Measurements from ENCODE around the gene EXOSC2.

Gene EXOSC2

GRCh38 chr9:130666393-130667119 is 27.0 kb upstream of the EXOSC2 start:
- H4K20me1 ChIP-seq (ENCODE audit: low read depth, low read length) = no peaks in the 10 kb centered on the region

GRCh38 chr9:130667120-130667435 is 26.5 kb upstream of the EXOSC2 start:
- Histone ChIP-seq H3K27ac (ENCODE audit: low read depth, low read length) (no peak overlapping the region), H3K9me2 (replicated peaks; ENCODE audit: insufficient read depth, low read length) (no peaks in the 10 kb centered on the region), H3K4me2 (ENCODE audit: low read depth, low read length, poor library complexity, severe bottlenecking) (no peak overlapping the region), H3F3A (ENCODE audit: insufficient read depth) (no peaks in the 10 kb centered on the region), H3K79me2 (ENCODE audit: insufficient read depth, low read length) (no peaks in the 10 kb centered on the region), H3K36me3 (ENCODE audit: low read length) (no peaks in the 10 kb centered on the region), H3K9ac (ENCODE audit: low read length) (no peak overlapping the region), H3K9me3 (ENCODE audit: insufficient read depth, low read length) (no peaks in the 10 kb centered on the region), H3K27me3 (ENCODE audit: low read length) (no peaks in the 10 kb centered on the region), H2AFZ (ENCODE audit: low read depth, low read length, severe bottlenecking) (no peak overlapping the region), H3K4me3 (ENCODE audit: insufficient read depth, low read length, poor library complexity, severe bottlenecking) (no peak overlapping the region), H4K20me1 (ENCODE audit: low read depth, low read length) (no peaks in the 10 kb centered on the region)
- no peak for TF ChIP-seq EZH2phosphoT487 (conservative IDR thresholded peaks at IDR 0.05; ENCODE audit: low read length)
- TF ChIP-seq, protein P1, sequence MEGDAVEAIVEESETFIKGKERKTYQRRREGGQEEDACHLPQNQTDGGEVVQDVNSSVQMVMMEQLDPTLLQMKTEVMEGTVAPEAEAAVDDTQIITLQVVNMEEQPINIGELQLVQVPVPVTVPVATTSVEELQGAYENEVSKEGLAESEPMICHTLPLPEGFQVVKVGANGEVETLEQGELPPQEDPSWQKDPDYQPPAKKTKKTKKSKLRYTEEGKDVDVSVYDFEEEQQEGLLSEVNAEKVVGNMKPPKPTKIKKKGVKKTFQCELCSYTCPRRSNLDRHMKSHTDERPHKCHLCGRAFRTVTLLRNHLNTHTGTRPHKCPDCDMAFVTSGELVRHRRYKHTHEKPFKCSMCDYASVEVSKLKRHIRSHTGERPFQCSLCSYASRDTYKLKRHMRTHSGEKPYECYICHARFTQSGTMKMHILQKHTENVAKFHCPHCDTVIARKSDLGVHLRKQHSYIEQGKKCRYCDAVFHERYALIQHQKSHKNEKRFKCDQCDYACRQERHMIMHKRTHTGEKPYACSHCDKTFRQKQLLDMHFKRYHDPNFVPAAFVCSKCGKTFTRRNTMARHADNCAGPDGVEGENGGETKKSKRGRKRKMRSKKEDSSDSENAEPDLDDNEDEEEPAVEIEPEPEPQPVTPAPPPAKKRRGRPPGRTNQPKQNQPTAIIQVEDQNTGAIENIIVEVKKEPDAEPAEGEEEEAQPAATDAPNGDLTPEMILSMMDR (IDR thresholded peaks at IDR 0.05; ENCODE audit: insufficient read depth, low read length, poor library complexity, severe bottlenecking) = no peak

More at GRCh38 chr9:130666393-130667119, 27.0 kb upstream of the EXOSC2 start:
- Histone ChIP-seq H2AFZ (ENCODE audit: low read depth, low read length, severe bottlenecking) (no peak overlapping the region), H3K27ac (ENCODE audit: low read depth, low read length) (no peak overlapping the region), H3F3A (ENCODE audit: insufficient read depth) (no peaks in the 10 kb centered on the region), H3K9me3 (ENCODE audit: insufficient read depth, low read length) (no peaks in the 10 kb centered on the region), H3K27me3 (ENCODE audit: low read length) (no peaks in the 10 kb centered on the region), H3K36me3 (ENCODE audit: low read length) (no peaks in the 10 kb centered on the region), H3K4me2 (ENCODE audit: low read depth, low read length, poor library complexity, severe bottlenecking) (no peak overlapping the region), H3K9me2 (replicated peaks; ENCODE audit: insufficient read depth, low read length) (no peaks in the 10 kb centered on the region), H3K4me3 (ENCODE audit: insufficient read depth, low read length, poor library complexity, severe bottlenecking) (no peak overlapping the region), H3K9ac (ENCODE audit: low read length) (no peak overlapping the region), H3K79me2 (ENCODE audit: insufficient read depth, low read length) (no peaks in the 10 kb centered on the region)
- TF ChIP-seq, protein P1 (IDR thresholded peaks at IDR 0.05; ENCODE audit: insufficient read depth, low read length, poor library complexity, severe bottlenecking) = no peak
- no peak for TF ChIP-seq EZH2phosphoT487 (conservative IDR thresholded peaks at IDR 0.05; ENCODE audit: low read length)

DNA sequence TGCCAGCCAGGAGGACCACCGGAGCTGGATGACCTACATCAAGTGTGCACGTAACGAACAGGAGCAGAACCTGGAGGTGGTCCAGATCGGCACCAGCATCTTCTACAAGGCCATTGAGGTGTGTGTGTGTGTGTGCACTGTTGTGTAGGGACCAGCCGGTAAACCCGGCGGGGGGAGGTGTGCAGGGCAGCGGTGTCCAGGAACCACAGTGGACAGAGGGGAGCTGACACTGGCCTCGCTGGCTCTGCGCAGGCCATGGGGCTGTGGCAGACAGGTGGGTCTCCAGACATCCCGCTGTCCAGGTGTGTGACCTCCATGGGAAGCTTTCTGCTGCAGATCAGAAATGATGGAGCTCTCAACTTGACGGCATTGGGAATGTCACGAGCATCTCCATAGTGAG is 25.4 kb upstream of the EXOSC2 start:
- no peaks in the 10 kb centered on the region for H4K20me1 ChIP-seq (ENCODE audit: low read depth, low read length)
- H3F3A ChIP-seq (ENCODE audit: insufficient read depth) = no peaks in the 10 kb centered on the region
- H3K27me3 ChIP-seq (ENCODE audit: low read length) = no peaks in the 10 kb centered on the region
- H3K4me2 ChIP-seq (ENCODE audit: low read depth, low read length, poor library complexity, severe bottlenecking) = no peak overlapping the region
- no peaks in the 10 kb centered on the region for H3K9me2 ChIP-seq (replicated peaks; ENCODE audit: insufficient read depth, low read length)
- H3K9ac ChIP-seq (ENCODE audit: low read length) = no peak overlapping the region
- no peaks in the 10 kb centered on the region for H3K36me3 ChIP-seq (ENCODE audit: low read length)
- H3K79me2 ChIP-seq (ENCODE audit: insufficient read depth, low read length) = no peaks in the 10 kb centered on the region
- H2AFZ ChIP-seq (ENCODE audit: low read depth, low read length, severe bottlenecking) = no peak overlapping the region
- H3K9me3 ChIP-seq (ENCODE audit: insufficient read depth, low read length) = no peaks in the 10 kb centered on the region
- no peak overlapping the region for H3K4me3 ChIP-seq (ENCODE audit: insufficient read depth, low read length, poor library complexity, severe bottlenecking)
- no peak overlapping the region for H3K27ac ChIP-seq (ENCODE audit: low read depth, low read length)
- TF ChIP-seq, protein P1 (IDR thresholded peaks at IDR 0.05; ENCODE audit: insufficient read depth, low read length, poor library complexity, severe bottlenecking) = no peak
- TF ChIP-seq EZH2phosphoT487 (conservative IDR thresholded peaks at IDR 0.05; ENCODE audit: low read length) = no peak

Data from SU-DHL-6 (cell line).